ENCODE measurements around the gene ST6GALNAC2.

Gene ST6GALNAC2

DNA sequence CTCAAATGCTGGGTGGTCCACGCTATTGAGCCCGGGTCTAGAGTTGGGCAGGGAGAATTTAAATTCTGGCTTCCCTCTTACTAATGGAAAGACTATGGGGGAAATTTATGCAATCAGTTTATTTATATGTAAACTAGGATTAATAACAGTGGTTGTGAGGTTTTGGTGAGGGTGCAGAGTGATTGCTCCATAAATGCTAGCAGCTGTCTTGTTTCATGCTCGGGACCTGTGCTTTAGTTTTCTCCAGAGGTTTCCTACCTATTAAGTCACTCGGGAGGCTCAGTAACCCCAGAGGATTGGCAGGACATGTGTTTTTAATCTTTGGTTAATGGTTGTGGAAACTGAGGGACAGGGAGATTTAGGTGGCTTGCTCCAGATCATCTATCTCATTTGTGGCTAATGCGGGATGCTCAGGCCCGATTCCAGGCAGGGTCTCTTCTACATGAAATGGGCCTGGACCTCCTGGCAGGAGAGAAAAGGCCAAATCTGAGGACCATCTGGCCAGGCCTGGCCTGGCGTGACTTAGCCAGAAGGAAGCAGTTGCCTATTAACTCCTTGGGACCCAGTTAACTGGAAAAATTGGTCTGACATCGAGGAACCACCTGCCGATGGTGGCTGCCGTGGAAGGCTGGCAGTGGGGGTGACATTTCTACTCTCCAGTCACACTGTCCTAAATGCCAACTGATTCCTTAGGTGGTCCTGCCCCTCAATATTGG, 43.8 kb downstream of the ST6GALNAC2 start:
- H3K27ac ChIP-seq = no peak overlapping the region
- TF ChIP-seq, protein P1, sequence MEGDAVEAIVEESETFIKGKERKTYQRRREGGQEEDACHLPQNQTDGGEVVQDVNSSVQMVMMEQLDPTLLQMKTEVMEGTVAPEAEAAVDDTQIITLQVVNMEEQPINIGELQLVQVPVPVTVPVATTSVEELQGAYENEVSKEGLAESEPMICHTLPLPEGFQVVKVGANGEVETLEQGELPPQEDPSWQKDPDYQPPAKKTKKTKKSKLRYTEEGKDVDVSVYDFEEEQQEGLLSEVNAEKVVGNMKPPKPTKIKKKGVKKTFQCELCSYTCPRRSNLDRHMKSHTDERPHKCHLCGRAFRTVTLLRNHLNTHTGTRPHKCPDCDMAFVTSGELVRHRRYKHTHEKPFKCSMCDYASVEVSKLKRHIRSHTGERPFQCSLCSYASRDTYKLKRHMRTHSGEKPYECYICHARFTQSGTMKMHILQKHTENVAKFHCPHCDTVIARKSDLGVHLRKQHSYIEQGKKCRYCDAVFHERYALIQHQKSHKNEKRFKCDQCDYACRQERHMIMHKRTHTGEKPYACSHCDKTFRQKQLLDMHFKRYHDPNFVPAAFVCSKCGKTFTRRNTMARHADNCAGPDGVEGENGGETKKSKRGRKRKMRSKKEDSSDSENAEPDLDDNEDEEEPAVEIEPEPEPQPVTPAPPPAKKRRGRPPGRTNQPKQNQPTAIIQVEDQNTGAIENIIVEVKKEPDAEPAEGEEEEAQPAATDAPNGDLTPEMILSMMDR (conservative IDR thresholded peaks at IDR 0.05) = no peak

DNA sequence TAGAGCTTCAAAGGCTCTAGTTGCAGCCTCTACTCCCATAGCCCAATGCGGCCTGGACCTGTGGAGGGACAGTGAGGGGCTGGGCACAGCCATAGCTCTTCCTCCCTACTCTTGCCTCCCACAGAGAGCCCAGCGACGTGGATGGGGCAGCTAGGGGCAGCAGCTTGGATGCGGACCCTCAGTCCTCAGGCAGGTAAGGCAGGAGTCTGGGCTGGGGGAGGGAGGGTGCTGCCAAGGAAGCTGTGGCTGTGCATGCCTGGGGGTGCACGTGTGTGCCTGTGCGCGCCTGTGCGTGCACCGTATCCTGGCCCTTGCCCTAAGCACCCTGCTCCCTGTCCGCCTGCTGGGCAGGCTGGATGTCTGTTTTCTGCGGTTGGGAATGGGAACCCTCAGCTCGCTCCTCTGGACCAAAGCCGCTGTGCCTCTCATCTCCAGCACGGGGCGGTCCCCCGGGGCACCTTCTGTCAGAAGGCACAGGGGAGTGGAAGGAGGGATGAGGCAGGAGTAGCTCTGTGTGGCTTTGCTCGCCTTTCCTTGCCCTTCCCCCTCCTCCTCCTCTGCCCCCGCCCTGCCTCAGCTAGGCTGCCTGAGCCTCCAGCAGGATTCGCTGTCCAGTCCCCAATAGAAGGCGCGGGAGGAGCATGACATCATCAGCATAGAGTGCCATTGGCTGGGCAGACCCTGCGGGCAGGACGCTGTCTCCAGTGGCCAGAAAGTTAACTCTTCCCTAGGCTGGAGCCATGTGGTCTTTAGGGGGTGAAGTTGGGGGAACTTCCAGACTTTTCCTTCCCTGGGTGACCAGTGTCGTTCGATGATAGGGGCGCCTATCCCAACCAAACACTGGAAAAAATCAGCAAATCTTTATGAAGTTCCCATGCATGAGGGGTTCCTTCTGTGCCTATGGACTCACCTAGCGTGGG, 45.0 kb downstream of the ST6GALNAC2 start:
- no peak overlapping the region for H3K27ac ChIP-seq
- TF ChIP-seq, protein P1 (conservative IDR thresholded peaks at IDR 0.05) = no peak

DNA sequence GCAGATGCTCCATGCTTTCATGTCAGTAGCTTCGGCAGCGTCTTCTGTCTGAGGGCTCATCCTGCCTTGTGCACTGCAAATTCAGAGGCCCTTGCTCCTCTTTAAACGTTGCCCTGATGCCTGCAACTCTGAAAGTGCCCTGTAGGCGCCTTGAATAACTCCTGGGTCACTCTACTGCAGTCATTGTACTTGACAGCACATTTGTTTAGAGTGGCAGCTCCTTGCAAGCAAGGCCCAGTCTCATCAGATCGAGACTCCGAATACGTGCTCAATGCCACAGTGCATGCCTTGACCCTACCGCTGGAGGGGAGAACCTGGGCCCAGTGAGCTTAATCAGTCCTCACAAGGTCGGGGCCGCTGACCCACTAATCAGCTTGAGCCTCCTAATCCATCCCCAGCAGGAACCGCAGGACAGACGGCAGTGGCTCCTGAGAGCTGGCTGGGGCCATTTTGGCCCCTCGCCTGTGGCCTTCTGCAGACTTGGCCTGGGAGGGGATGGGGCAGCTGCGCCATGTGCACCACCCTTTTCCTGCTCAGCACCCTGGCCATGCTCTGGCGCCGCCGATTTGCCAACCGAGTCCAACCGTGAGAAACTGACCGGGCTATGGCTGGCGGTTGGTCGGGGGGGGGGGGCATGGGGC, 45.9 kb downstream of the ST6GALNAC2 start, which contains the start of gene PRCD:
PRCD (plus strand) TSS at position 414 of the 641 bp plus-strand sequence; CDS start at position 512, 98 bp downstream.
- TF ChIP-seq, protein P1 (conservative IDR thresholded peaks at IDR 0.05) = no peak
- no peak within 1 kb of the TSS for H3K27ac ChIP-seq

DNA sequence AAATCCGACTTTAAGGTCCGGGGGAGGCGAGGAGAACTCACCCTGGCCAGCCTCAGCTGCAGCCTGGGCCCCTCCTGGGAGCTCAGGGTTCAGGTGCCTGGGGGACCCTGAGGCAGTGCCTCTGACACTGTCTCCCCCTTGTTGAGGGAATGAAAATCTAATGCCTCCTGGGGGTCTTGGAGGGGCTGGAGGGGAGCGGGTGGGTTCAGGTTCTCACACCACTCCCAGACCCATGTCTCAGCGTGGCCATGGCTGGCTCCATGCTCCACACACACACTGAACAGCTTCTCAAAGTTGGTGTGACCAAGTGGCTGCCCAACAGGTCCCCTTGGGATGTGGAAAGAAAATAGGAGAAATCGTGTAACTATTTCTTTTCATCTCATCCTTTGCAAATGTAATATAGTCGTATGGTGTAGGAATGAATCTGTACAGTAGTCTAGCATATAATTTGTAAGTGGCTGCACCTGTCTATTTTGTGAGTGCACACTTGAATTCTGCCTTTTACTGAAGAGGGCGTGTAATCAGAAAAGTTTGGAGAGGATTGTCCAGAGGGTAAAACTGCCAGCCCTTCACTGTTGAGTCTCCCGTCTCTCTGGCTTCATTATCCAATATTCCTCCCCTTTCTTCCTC, 46.6 kb downstream of the ST6GALNAC2 start:
- H3K27ac ChIP-seq = no peak overlapping the region
- TF ChIP-seq, protein P1 (conservative IDR thresholded peaks at IDR 0.05) = no peak

DNA sequence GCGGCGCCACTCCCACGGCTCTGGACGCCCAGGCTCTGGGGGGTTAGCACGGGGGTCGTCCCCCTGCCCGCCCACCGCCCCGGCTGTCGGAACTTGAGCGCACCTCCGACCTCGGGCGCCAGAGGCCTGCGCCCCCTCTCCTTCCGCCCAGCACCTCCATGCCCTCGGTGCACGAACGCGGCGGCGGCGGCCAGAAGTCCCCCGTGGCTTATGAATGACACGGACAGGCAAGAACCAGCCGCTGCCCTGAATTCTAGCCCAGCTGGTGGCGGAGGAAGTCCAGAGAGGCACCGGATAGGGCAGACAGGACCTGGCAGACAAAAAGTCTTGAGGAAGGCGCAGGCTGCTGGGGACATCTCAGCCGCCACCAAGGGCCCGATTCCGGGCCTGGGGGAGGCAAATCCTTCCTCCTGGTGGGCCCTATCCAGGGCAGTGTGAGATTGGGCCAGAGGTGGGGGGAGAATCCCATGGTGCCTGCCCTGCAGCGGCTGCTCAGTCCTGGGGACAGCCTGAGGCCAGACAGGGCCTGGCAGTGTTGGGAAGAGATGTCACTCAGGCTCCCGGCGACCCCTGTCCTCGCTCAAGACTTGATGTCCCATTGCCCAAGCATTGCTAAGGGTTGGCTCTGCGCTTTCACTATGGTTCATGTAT, 47.3 kb downstream of the ST6GALNAC2 start:
- H3K27ac ChIP-seq = no peak overlapping the region
- TF ChIP-seq, protein P1 (conservative IDR thresholded peaks at IDR 0.05) = no peak

DNA sequence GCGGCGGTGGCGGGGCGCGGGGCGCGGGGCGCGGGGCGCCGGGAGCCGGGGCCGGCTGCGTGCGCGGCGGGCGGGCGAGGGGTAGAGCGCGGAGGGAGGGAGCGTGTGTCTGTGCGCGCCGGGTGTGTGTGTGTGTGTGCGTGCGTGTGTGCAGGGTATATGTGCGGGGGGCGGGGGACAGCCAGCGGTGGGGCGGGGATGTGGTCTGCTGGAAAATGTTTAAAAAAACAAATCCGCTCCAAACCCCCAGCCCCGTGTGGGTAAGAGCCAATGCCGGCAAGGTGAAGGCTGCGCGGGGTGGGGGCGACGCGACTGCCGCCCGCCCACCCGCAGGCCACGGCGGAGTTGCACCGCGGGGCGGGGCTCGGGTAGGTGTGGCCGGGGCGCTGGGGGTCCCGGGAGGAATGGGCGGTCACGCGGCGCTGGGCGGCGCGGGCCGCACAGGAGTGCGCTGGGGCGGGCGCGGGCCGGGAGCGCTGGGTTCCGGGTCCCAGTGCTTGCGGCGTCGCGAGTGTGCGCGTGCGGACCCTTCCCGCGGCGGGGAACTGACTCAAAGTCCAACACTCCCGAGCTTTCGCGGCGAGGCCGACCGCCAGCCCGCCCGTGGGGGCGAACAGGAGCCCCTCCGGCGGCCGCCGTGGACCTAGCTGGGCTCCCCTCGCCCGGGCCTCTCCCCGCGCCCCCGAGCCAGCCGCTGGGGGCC, 47.9 kb downstream of the ST6GALNAC2 start, which contains the start of gene CYGB:
CYGB (minus strand) TSS at position 132 of the 703 bp plus-strand sequence. CDS start 167 bp downstream, outside the sequence.
- TF ChIP-seq, protein P1 (conservative IDR thresholded peaks at IDR 0.05) = no peak

More for the DNA sequence above, 47.9 kb downstream of the ST6GALNAC2 start, which contains the start of gene CYGB:
- no peak within 1 kb of the TSS for H3K27ac ChIP-seq

Measured in VCaP (cell line).